Right lobe of liver (tissue), 6 donors: ENCODE data around the gene CA12. TPM values are rescaled to one million over a fixed set of nuclear protein-coding genes. Genes with fewer than 3 reads are reported as not detected.

Experiments
- ATAC-seq, 4 donors: fragments of 200-7000 bp; cut with Tn5 transposase; one replicate each; pipeline ENCODE4 v1.9.1; 2020; ENCODE audit warnings: mild to moderate bottlenecking in 4 of 4, moderate library complexity in 4 of 4
- DNase-seq, 3 donors: peaks; one replicate each; pipeline ENCODE4 v3.0.0-alpha.2; 2020
- H3K27ac ChIP-seq, 3 donors: fragments of 200-600 bp; one replicate each; pipeline ENCODE4 v1.8.0; 2022
- H3K27me3 ChIP-seq, 2 donors: fragments of 200-600 bp; one replicate each; pipeline ENCODE4 v1.8.0; 2022
- H3K36me3 ChIP-seq, 4 donors: fragments of 200-600 bp; sonication (generic) in 1 of 4; one replicate each; pipeline versions ENCODE4 v1.5.1 to v1.8.0; 2017 to 2022; ENCODE audit warnings: control low read depth in 1 of 4
- H3K4me1 ChIP-seq, 4 donors: fragments of 200-600 bp; sonication (generic) in 1 of 4; one replicate each; pipeline versions ENCODE4 v1.5.1 to v1.8.0; 2017 to 2022; ENCODE audit warnings: control low read depth in 1 of 4
- H3K4me3 ChIP-seq, 3 donors: fragments of 200-600 bp; one replicate each; pipeline ENCODE4 v1.8.0; 2022
- H3K9me3 ChIP-seq, 4 donors: fragments of 200-600 bp; sonication (generic) in 1 of 4; one replicate each; pipeline versions ENCODE4 v1.5.1 to v1.8.0; 2017 to 2022; ENCODE audit warnings: control low read depth in 1 of 4
- CTCF ChIP-seq, 4 donors: fragments of 200-600 bp in 3 of 4; fragments of 450-650 bp in 1 of 4; IDR thresholded peaks; one replicate each; pipeline versions ENCODE4 v1.5.1 to v1.8.0; 2016 to 2022; ENCODE audit warnings: antibody characterized with exemption in 4 of 4, mild to moderate bottlenecking in 2 of 4
- POLR2A ChIP-seq: fragments of 450-650 bp; IDR thresholded peaks from one replicate; pipeline ENCODE4 v1.6.1; 2017; ENCODE audit warnings: antibody characterized with exemption, mild to moderate bottlenecking
- WGBS: methylation state at CpG from one replicate; pipeline ENCODE4 v1.1.6; 2018; ENCODE audit warnings: low coverage, low lambda C conversion rate; ENCODE audit not compliant: insufficient coverage; ENCODE audit errors: missing lambda C conversion rate; 5-methylcytosine and 5-hydroxymethylcytosine counted together
- intact Hi-C, 2 donors: fragments of 100-400 bp; cut with DNase I; formaldehyde crosslinking; loops; one replicate each; pipeline versions ENCODE4 v1.11.2 to v1.14.1; 2022
- total RNA-seq, 6 experiments: library from RNA; depleted of rRNA in 2 of 6; stranded (reverse); fragments of >200 nt in 2 of 6; fragmentation: NEBNext Ultra II Directional in 3 of 6; extraction: Animal tissue kit (Norgen Biotek cat#: 25700) in 3 of 6; gene quantifications; one replicate each; pipeline versions ENCODE4 v1.1.0 to v1.2.4, GENCODE V29; 2016 to 2023
- donor health status: DM: no; HTN: yes; CAD: no.
- donor health status: DM: no; HTN: no; CAD: no.
- donor health status: DM: no; HTN: no; CAD: no.
- donor health status: DM: no; HTN: yes; CAD: no.
- donor health status: DM: no; HTN: yes; CAD: no.

The CA12 gene
- total RNA-seq, 6 experiments from 2014 or later: 0.02 to 18.3 (median 1.4) TPM

- intact Hi-C loops: no loop called here
- H3K4me1 ChIP-seq: peaks cover 0 to 8% (median 0%) of the 10 kb centered on the region in 4 donors
- no peaks in the 10 kb centered on the region for H3K9me3 ChIP-seq
- no peaks in the 10 kb centered on the region for H3K27me3 ChIP-seq
- H3K36me3 ChIP-seq: no peaks in the 10 kb centered on the region
- H3K4me3 ChIP-seq: peak within 1 kb of the TSS; percentile 78 to 81 (median 79)
- TF ChIP-seq CTCF (IDR thresholded peaks at IDR 0.05) (no peak), POLR2A (peak; percentile 57)
- DNase-seq (peak; percentile 89 to 91 (median 90)), ATAC-seq (peak; percentile 92 to 98 (median 96))
- H3K27ac ChIP-seq: peak within 1 kb of the TSS; percentile 58 to 73 (median 65)
- under 1% methylated on average over 30 of the region's 102 CpGs for WGBS
These were observed 104.4 kb downstream of the CA12 start, which contains the start of gene APH1B for GRCh38 chr15:63277038-63277892. Gene APH1B, plus strand, starts transcription at chr15:63277605. Its CDS starts 19 bp downstream, at chr15:63277624.

GRCh38 chr15:63276342-63277037, 105.2 kb downstream of the CA12 start:
- Histone ChIP-seq H3K27me3 (no peaks in the 10 kb centered on the region), H3K4me3 (peak overlapping the region; percentile 78 to 81 (median 79)), H3K36me3 (no peaks in the 10 kb centered on the region), H3K27ac (peak overlapping the region; percentile 4 to 58 (median 55)), H3K4me1 (peaks cover 0 to 8% (median 0%) of the 10 kb centered on the region in 4 donors), H3K9me3 (no peaks in the 10 kb centered on the region)
- no peak for TF ChIP-seq POLR2A
- TF ChIP-seq CTCF (IDR thresholded peaks at IDR 0.05): no peak
- DNase-seq: no peak
- intact Hi-C loops: no loop called here
- ATAC-seq: peak; percentile 1 to 17 (median 9)
- 14% methylated on average over 11 of the region's 11 CpGs for WGBS

- Histone ChIP-seq H3K9me3 (no peaks in the 10 kb centered on the region), H3K36me3 (no peaks in the 10 kb centered on the region), H3K4me3 (no peak overlapping the region), H3K27me3 (no peaks in the 10 kb centered on the region), H3K4me1 (peaks cover 0 to 8% (median 0%) of the 10 kb centered on the region in 4 donors), H3K27ac (no peak overlapping the region)
- TF ChIP-seq POLR2A (no peak), CTCF (IDR thresholded peaks at IDR 0.05) (no peak)
- intact Hi-C loops: no loop called here
- ATAC-seq (no peak), DNase-seq (no peak)
- 67% methylated on average over 1 of the region's 3 CpGs for WGBS
These were observed 107.2 kb downstream of the CA12 start for GRCh38 chr15:63274427-63274826.

Other genes starting within 250 kb of the CA12 start
- gene RPS27L, start 224.4 kb downstream of the CA12 start, total RNA-seq: 100 to 1,000 TPM in 3 of 6 experiments, 10 to 100 TPM in 3; 63.9 to 115 (median 99.8) TPM
- 10 to 100 TPM in 4 of 6 experiments, 1 to 10 TPM in 2; 5.8 to 50.7 (median 14.3) TPM for gene RAB8B, start 192.2 kb downstream of the CA12 start, total RNA-seq
- 1 to 10 TPM; 2.2 to 7.4 (median 4.7) TPM for gene APH1B, start 104.2 kb downstream of the CA12 start, total RNA-seq
- gene USP3, start 122.7 kb upstream of the CA12 start, total RNA-seq: 10 to 100 TPM; 21.9 to 33.8 (median 24.8) TPM
- under 1 TPM in 4 of 6 experiments, not detected in 2; 0.26 to 0.56 (median 0.44) TPM for gene FBXL22, start 215.5 kb upstream of the CA12 start, total RNA-seq